WI38 (cell line): ENCODE results near the gene WHRN.

ENCODE experiments used
- H3K4me3 ChIP-seq: 2 replicates; pipeline ENCODE4 v1.5.1; 2011; ENCODE audit warnings: low read depth, mild to moderate bottlenecking, control low read depth, low read length
- CTCF ChIP-seq: IDR thresholded peaks from 2 replicates; pipeline ENCODE4 v1.5.1; 2012; ENCODE audit warnings: low read depth, mild to moderate bottlenecking, control low read depth, low read length

WHRN gene

GRCh38 chr9:114477642-114478041, 27.6 kb downstream of the WHRN start:
- no peak overlapping the region for H3K4me3 ChIP-seq
- TF ChIP-seq CTCF = no peak

- TF ChIP-seq CTCF = no peak
- no peak overlapping the region for H3K4me3 ChIP-seq
These were observed 28.3 kb downstream of the WHRN start for GRCh38 chr9:114476891-114477469.

GRCh38 chr9:114475412-114476135, 29.7 kb downstream of the WHRN start:
- no peak for TF ChIP-seq CTCF
- H3K4me3 ChIP-seq = no peak overlapping the region

GRCh38 chr9:114474425-114474824, 30.8 kb downstream of the WHRN start:
- TF ChIP-seq CTCF = no peak
- H3K4me3 ChIP-seq = no peak overlapping the region

GRCh38 chr9:114473447-114473801, 31.8 kb downstream of the WHRN start:
- no peak for TF ChIP-seq CTCF

GRCh38 chr9:114472765-114473446, 32.4 kb downstream of the WHRN start:
- TF ChIP-seq CTCF = no peak
- H3K4me3 ChIP-seq = no peak overlapping the region

More at GRCh38 chr9:114473447-114473801, 31.8 kb downstream of the WHRN start:
- no peak overlapping the region for H3K4me3 ChIP-seq

- no peak overlapping the region for H3K4me3 ChIP-seq
- TF ChIP-seq CTCF = no peak
These were observed 34.1 kb downstream of the WHRN start for GRCh38 chr9:114471157-114471556.
